Measurements from ENCODE around the gene PRKD1.

DNA sequence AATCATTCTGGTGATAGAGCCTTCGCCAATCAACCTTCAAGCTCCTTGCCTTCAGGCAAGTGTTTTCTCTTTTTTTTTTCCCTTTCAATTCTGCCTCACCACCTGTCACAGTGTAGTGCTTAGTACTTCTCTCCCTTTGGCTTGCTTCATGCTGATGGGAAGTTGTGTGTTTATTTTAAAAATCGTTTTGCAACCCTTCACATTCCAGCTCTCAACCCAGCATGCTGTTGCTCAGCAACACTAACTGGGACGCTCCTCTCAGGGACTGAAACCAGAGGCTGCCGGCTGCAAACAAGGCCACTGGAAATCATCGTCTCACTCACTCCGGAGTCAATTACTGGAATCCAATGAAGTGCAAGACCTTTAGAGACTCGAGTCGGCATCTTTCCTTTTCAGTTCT is 342.7 kb downstream of the PRKD1 start:
- TF ChIP-seq ZC3H10 (CRISPR knock-in tag; IDR thresholded peaks at IDR 0.05), result no peak
- no peak for TF ChIP-seq GLIS3 (CRISPR knock-in tag; IDR thresholded peaks at IDR 0.05)
- TF ChIP-seq ARNTL (CRISPR knock-in tag; IDR thresholded peaks at IDR 0.05; ENCODE audit: borderline replicate concordance, low read depth), result no peak
- no peak for TF ChIP-seq ZFP3 (CRISPR knock-in tag; IDR thresholded peaks at IDR 0.05)

Measured in SK-N-SH treated with all-trans-retinoic acid at 6 μM for 48 hours (cell line).